Measurements from ENCODE around the gene LRRC4B. TPM values are rescaled to one million over a fixed set of nuclear protein-coding genes. Genes with fewer than 3 reads are reported as not detected.

Gene LRRC4B
- total and polyA plus RNA-seq, 2 of the 8 experiments (the other 6 are each of a cell fraction or from before 2014, with no cell fraction given), result 13.4 to 21.2 TPM

GRCh38 chr19:50564229-50565105 lies 3.8 kb downstream of the LRRC4B start:
- Histone ChIP-seq H2BK120ac (replicated peaks; ENCODE audit: low read depth, low read length) (no peak overlapping the region), H4K20me1 (replicated peaks in 1 of 2; ENCODE audit: control insufficient read depth in 1 of 2, insufficient read depth in 2 of 2, low read length in 2 of 2) (peaks cover 6 to 21% of the 10 kb centered on the region in 2 experiments), H3K27me3 (replicated peaks in 1 of 4; ENCODE audit: control insufficient read depth in 3 of 4, extremely low read depth in 1 of 4, insufficient read depth in 3 of 4, low read length in 3 of 4) (peaks cover 5 to 43% (median 39%) of the 10 kb centered on the region in 4 experiments), H3K4me1 (replicated peaks in 1 of 4; ENCODE audit: control insufficient read depth in 3 of 4, insufficient read depth in 4 of 4, low read length in 3 of 4) (peaks cover 0 to 35% (median 17%) of the 10 kb centered on the region in 4 experiments; a peak in 6 of 7 replicates), H3K9me3 (ENCODE audit: insufficient read depth in 2 of 2, low read depth in 1 of 2, low read length in 1 of 2) (no peaks in the 10 kb centered on the region), H2AK5ac (ENCODE audit: low read depth, low read length) (peak overlapping the region; percentile 90; the same call in 1 of the 2 replicates), H3K23me2 (ENCODE audit: low read depth, low read length) (peaks cover 13% of the 10 kb centered on the region; the same call in 1 of the 2 replicates), H2BK15ac (ENCODE audit: low read length) (0 out of 2 replicates have a peak overlapping the region, but pooled peaks have one; percentile 81), H2AFZ (ENCODE audit: low read length) (no peak overlapping the region), H4K91ac (replicated peaks; ENCODE audit: insufficient read length, low read length) (no peak overlapping the region), H3K14ac (ENCODE audit: insufficient read length) (no peak overlapping the region), H2BK20ac (ENCODE audit: low read length) (no peak overlapping the region), H3K23ac (ENCODE audit: insufficient read length) (no peak overlapping the region), H4K8ac (ENCODE audit: extremely low read depth, insufficient read depth, low read length) (no peak overlapping the region), H2BK5ac (ENCODE audit: low read depth, low read length) (no peak overlapping the region), H3K36me3 (ENCODE audit: control insufficient read depth in 2 of 4, insufficient read depth in 4 of 4, low read length in 3 of 4) (no peaks in the 10 kb centered on the region), H3K4ac (replicated peaks; ENCODE audit: insufficient read length, low read depth, low read length) (no peak overlapping the region), H3K56ac (replicated peaks; ENCODE audit: insufficient read length, low read depth, low read length) (no peak overlapping the region), H2BK12ac (ENCODE audit: low read depth, low read length) (peak overlapping the region; percentile 84; the same call in 1 of the 2 replicates), H3K27ac (ENCODE audit: low read depth, low read length) (no peak overlapping the region), H3K4me2 (ENCODE audit: insufficient read depth in 1 of 2, low read depth in 2 of 2, low read length in 2 of 2) (peak overlapping the region in 1 of 2 experiments; percentile 59; a peak in 2 of 4 replicates), H4K5ac (ENCODE audit: insufficient read length, low read depth, low read length) (no peak overlapping the region), H3K9ac (replicated peaks in 1 of 4; ENCODE audit: extremely low read depth in 1 of 4, low read depth in 3 of 4, low read length in 3 of 4) (no peak overlapping the region), H3K79me2 (ENCODE audit: control insufficient read depth in 1 of 2, insufficient read depth in 2 of 2, low read length in 2 of 2) (no peaks in the 10 kb centered on the region), H3K18ac (ENCODE audit: extremely low read depth, low read length) (peak overlapping the region; percentile 48), H3K4me3 (ENCODE audit: extremely low read depth in 1 of 4, insufficient read depth in 2 of 4, low read depth in 3 of 4, low read length in 4 of 4) (no peak overlapping the region), H3K79me1 (ENCODE audit: low read depth, low read length) (peaks cover 6% of the 10 kb centered on the region; the same call in 1 of the 2 replicates)
- WGBS, 2 experiments (ENCODE audit: extremely low coverage in 1 of 2, insufficient coverage in 1 of 2, insufficient read length in 1 of 2, insufficient replicate concordance in 2 of 2, low coverage in 1 of 2, low lambda C conversion rate in 2 of 2, missing lambda C conversion rate in 1 of 2), result 71% methylated on average over 20 of the region's 22 CpGs; no CpG with 5 or more reads in 1 of the 2 experiments
- TF ChIP-seq TBP (IDR thresholded peaks at IDR 0.05; ENCODE audit: low read depth, low read length), result no peak
- TF ChIP-seq MAX (IDR thresholded peaks at IDR 0.05), result no peak
- no peak for TF ChIP-seq POLR2A (IDR thresholded peaks at IDR 0.05; ENCODE audit: control extremely low read depth in 1 of 2, low read depth in 2 of 2, low read length in 2 of 2)
- no peak for TF ChIP-seq NRF1 (IDR thresholded peaks at IDR 0.05; ENCODE audit: low read depth, low read length)
- no peak for TF ChIP-seq BACH1 (IDR thresholded peaks at IDR 0.05; ENCODE audit: low read length)
- no peak for TF ChIP-seq CTBP2 (IDR thresholded peaks at IDR 0.05; ENCODE audit: borderline replicate concordance, insufficient read depth, insufficient read length, low read length)
- TF ChIP-seq SP4 (IDR thresholded peaks at IDR 0.05; ENCODE audit: low read length), result no peak
- TF ChIP-seq HDAC2 (IDR thresholded peaks at IDR 0.05; ENCODE audit: borderline replicate concordance in 1 of 2, low read depth in 2 of 2, low read length in 2 of 2), result no peak
- no peak for TF ChIP-seq MAFK (IDR thresholded peaks at IDR 0.05; ENCODE audit: low read depth, low read length)
- TF ChIP-seq CBX8 (IDR thresholded peaks at IDR 0.05; ENCODE audit: borderline replicate concordance, low read depth, low read length), result no peak
- no peak for TF ChIP-seq POLR2AphosphoS5 (IDR thresholded peaks at IDR 0.05; ENCODE audit: low read depth, low read length)
- DNase-seq (ENCODE audit: low read depth in 1 of 2, low spot score in 2 of 2) (no peak), FAIRE-seq (no peak)
- ChIA-PET CTCF (ENCODE audit: partially characterized antibody) (interaction anchor here (0.6 kb wide), 1 partner anchor 27 kb away, joined by 3 read pairs; no protein-coding TSS in a partner anchor), POLR2A (ENCODE audit: partially characterized antibody) (interaction anchor here (0.6 to 1.1 kb wide), 6 partner anchors 11 to 274 kb away, joined by 3 read pairs; no protein-coding TSS in a partner anchor)
